Stimulated activated CD8-positive, alpha-beta memory T cell treated with anti-CD3 and anti-CD28 coated beads, Interleukin-15, amount 100 ng/mL, for 4 hours (primary cell): ENCODE measurements around the gene HINT1.
"Not testable (repeated sequence)": the region's sequence is repeated elsewhere in the genome, so short reads cannot be mapped to it uniquely, and the experiment has no call there.

Experiments
- DNase-seq, 2 donors: peaks; one replicate each; pipeline ENCODE4 v3.0.0-alpha.2; 2020; ENCODE audit warnings: low read depth in 2 of 2

HINT1 gene

GRCh38 chr5:131170540-131171275 lies 5.7 kb upstream of the HINT1 start, which contains the start of gene LYRM7:
LYRM7 (plus strand) TSS chr5:131170944; CDS start chr5:131171021, 77 bp downstream.
- DNase-seq: peak; percentile 88 to 96

GRCh38 chr5:131169810-131170539 lies 4.9 kb upstream of the HINT1 start:
- DNase-seq: no peak

GRCh38 chr5:131167615-131168014 lies 2.6 kb upstream of the HINT1 start:
- no peak for DNase-seq

- DNase-seq: peak; percentile 38 to 61
Observed at GRCh38 chr5:131164191-131165118, 601 bp downstream of the HINT1 start.

GRCh38 chr5:131163276-131164119 lies 1.6 kb downstream of the HINT1 start:
- no peak for DNase-seq

GRCh38 chr5:131160134-131160533 lies 4.9 kb downstream of the HINT1 start:
- DNase-seq: no peak

- no peak for DNase-seq
Observed at GRCh38 chr5:131156957-131157356, 8.1 kb downstream of the HINT1 start.

- DNase-seq: no peak
Observed at GRCh38 chr5:131156385-131156784, 8.7 kb downstream of the HINT1 start.

GRCh38 chr5:131151216-131151615 lies 13.8 kb downstream of the HINT1 start:
- no peak for DNase-seq

GRCh38 chr5:131150408-131150807 lies 14.6 kb downstream of the HINT1 start:
- DNase-seq: no peak

- no peak for DNase-seq
Observed at GRCh38 chr5:131148835-131149234, 16.2 kb downstream of the HINT1 start.

GRCh38 chr5:131147258-131147657 lies 17.8 kb downstream of the HINT1 start:
- DNase-seq: no peak

GRCh38 chr5:131142970-131143617 lies 22.0 kb downstream of the HINT1 start:
- no peak for DNase-seq

GRCh38 chr5:131139321-131139720 lies 25.7 kb downstream of the HINT1 start:
- DNase-seq: no peak

GRCh38 chr5:131138406-131138805 lies 26.6 kb downstream of the HINT1 start:
- DNase-seq: not testable (repeated sequence)

GRCh38 chr5:131133091-131133490 lies 32.0 kb downstream of the HINT1 start:
- not testable (repeated sequence) for DNase-seq

- DNase-seq: no peak
Observed at GRCh38 chr5:131129306-131129705, 35.8 kb downstream of the HINT1 start.

- DNase-seq: not testable (repeated sequence)
Observed at GRCh38 chr5:131127244-131127643, 37.8 kb downstream of the HINT1 start.

GRCh38 chr5:131114754-131115153 lies 50.3 kb downstream of the HINT1 start:
- no peak for DNase-seq

GRCh38 chr5:131112424-131112823 lies 52.6 kb downstream of the HINT1 start:
- no peak for DNase-seq

GRCh38 chr5:131110256-131110594 lies 54.8 kb downstream of the HINT1 start:
- DNase-seq: no peak
